OCI-LY7 (cell line): ENCODE measurements around the gene ZNF3. TPM values are rescaled to one million over a fixed set of nuclear protein-coding genes. Genes with fewer than 3 reads are reported as not detected.

ENCODE experiments used
- BruUV-seq: library from RNA; stranded (reverse); fragments of 400-500 nt; replicated peaks from 2 replicates; lab custom pipeline; 2021; lab: Mats Ljungman, UMichigan
- CTCF ChIA-PET: fragments of 300-600 bp; sonication (Branson Sonifier 250); formaldehyde crosslinking; loops from one replicate; lab custom pipeline; 2022; ENCODE audit warnings: antibody characterized with exemption; ENCODE audit not compliant: unreplicated experiment; lab: Charles Lee
- POLR2A ChIA-PET: fragments of 300-600 bp; sonication (Branson Sonifier 250); formaldehyde crosslinking; loops from one replicate; lab custom pipeline; 2022; ENCODE audit warnings: antibody characterized with exemption; lab: Charles Lee
- DNase-seq: peaks from one replicate; pipeline ENCODE4 v3.0.0-alpha.2; 2015; ENCODE audit warnings: low spot score
- H2AFZ ChIP-seq: fragments of 200-600 bp; sonication (generic), shearing (Covaris generic); 2 replicates; pipeline ENCODE4 v1.6.1; 2014; ENCODE audit warnings: mild to moderate bottlenecking, antibody characterized with exemption, low read length, moderate library complexity
- H3K27ac ChIP-seq: fragments of 200-600 bp; sonication (generic); 2 replicates; pipeline ENCODE4 v1.5.1; 2014; ENCODE audit warnings: mixed run types, low read depth, mild to moderate bottlenecking, moderate library complexity, low read length, inconsistent platforms; ENCODE audit not compliant: poor library complexity, severe bottlenecking
- H3K36me3 ChIP-seq: fragments of 200-600 bp; sonication (generic); 2 replicates; pipeline ENCODE4 v1.6.1; 2014; ENCODE audit warnings: mild to moderate bottlenecking, antibody characterized with exemption, low read length, moderate library complexity, mixed read lengths; ENCODE audit not compliant: insufficient read depth
- H3K4me1 ChIP-seq: fragments of 200-600 bp; sonication (generic); 2 replicates; pipeline ENCODE4 v1.5.1; 2014; ENCODE audit warnings: mild to moderate bottlenecking, low read length; ENCODE audit not compliant: insufficient read depth, poor library complexity, severe bottlenecking
- H3K4me2 ChIP-seq: fragments of 200-600 bp; sonication (generic); 2 replicates; pipeline ENCODE4 v1.6.1; 2014; ENCODE audit warnings: mild to moderate bottlenecking, low read length
- H3K4me3 ChIP-seq: fragments of 200-600 bp; sonication (generic); 2 replicates; pipeline ENCODE4 v1.5.1; 2014; ENCODE audit warnings: mild to moderate bottlenecking, low read depth, low read length; ENCODE audit not compliant: poor library complexity, severe bottlenecking
- H3K79me2 ChIP-seq: fragments of 200-600 bp; sonication (generic); 2 replicates; pipeline ENCODE4 v1.6.1; 2016; ENCODE audit warnings: low read depth, mild to moderate bottlenecking, low read length, moderate library complexity, mixed read lengths; ENCODE audit not compliant: insufficient read depth
- H3K9me2 ChIP-seq: fragments of 200-600 bp; sonication (generic); 2 replicates; pipeline ENCODE4 v1.6.1; 2016; ENCODE audit warnings: mild to moderate bottlenecking, low read length, mixed read lengths; ENCODE audit not compliant: insufficient read depth
- H3K9me3 ChIP-seq: fragments of 200-600 bp; sonication (generic); 2 replicates; pipeline ENCODE4 v1.6.1; 2014; ENCODE audit warnings: mild to moderate bottlenecking, mixed run types, low read length, mixed read lengths
- H4K20me1 ChIP-seq: fragments of 200-600 bp; sonication (generic); 2 replicates; pipeline ENCODE4 v1.6.1; 2014; ENCODE audit warnings: mild to moderate bottlenecking, antibody characterized with exemption, low read length, moderate library complexity, mixed read lengths; ENCODE audit not compliant: insufficient read depth
- EZH2phosphoT487 ChIP-seq: fragments of 200-600 bp; sonication (generic); IDR thresholded peaks from 2 replicates; pipeline ENCODE4 v1.6.1; 2018; ENCODE audit warnings: low read depth, borderline replicate concordance, mild to moderate bottlenecking, mixed run types, antibody characterized with exemption, low read length, moderate library complexity, mixed read lengths
- intact Hi-C: fragments of 100-400 bp; cut with micrococcal nuclease; formaldehyde crosslinking; loops from one replicate; pipeline ENCODE4 v1.10.0; 2022; ENCODE audit not compliant: unreplicated experiment
- total RNA-seq, 2 experiments: library from RNA; depleted of rRNA in 1 of 2; stranded (reverse); fragments of >200 nt in 1 of 2; shearing (Covaris generic) in 1 of 2; gene quantifications; 2 replicates each; pipeline ENCODE4 v1.2.3, GENCODE V29; 2014 to 2022
- TF ChIP-seq, protein P1 (sequence below): fragments of 200-600 bp; sonication (generic); conservative IDR thresholded peaks from 2 replicates; pipeline ENCODE4 v1.5.1; 2014; ENCODE audit warnings: mild to moderate bottlenecking, antibody characterized with exemption, low read length, moderate library complexity, mixed read lengths

Gene ZNF3
- total RNA-seq, 2 experiments from 2014 or later = 19.8 to 23.7 TPM

DNA sequence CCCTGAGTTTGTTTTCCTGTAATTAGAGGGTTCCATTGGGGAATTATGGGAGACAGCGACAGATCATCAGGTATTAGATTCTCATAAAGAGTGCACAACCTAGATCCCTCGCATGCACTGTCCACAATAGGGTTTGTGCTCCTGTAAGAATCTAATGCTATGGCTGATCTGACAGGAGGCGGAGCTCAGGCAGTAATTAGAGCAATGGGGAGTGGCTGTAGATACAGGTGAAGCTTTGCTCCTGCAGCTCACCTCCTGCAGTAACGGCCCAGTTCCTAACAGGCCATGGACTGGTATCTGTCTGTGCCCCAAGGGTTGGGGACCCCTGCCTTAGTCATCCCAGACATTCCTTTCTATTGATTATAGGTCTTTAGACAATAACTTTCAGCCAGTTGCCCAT lies 32.8 kb downstream of the ZNF3 start:
- H3K27ac ChIP-seq = no peak overlapping the region
- H3K79me2 ChIP-seq = no peaks in the 10 kb centered on the region; the same call in 1 of the 2 replicates
- intact Hi-C loops = loop anchor here (1.0 to 2.0 kb wide), 2 partner anchors 33 to 34 kb away; partner anchors contain the start of genes ZKSCAN1 and ZNF3
- H3K9me3 ChIP-seq = no peaks in the 10 kb centered on the region
- no peaks in the 10 kb centered on the region for H3K9me2 ChIP-seq
- TF ChIP-seq, protein P1, sequence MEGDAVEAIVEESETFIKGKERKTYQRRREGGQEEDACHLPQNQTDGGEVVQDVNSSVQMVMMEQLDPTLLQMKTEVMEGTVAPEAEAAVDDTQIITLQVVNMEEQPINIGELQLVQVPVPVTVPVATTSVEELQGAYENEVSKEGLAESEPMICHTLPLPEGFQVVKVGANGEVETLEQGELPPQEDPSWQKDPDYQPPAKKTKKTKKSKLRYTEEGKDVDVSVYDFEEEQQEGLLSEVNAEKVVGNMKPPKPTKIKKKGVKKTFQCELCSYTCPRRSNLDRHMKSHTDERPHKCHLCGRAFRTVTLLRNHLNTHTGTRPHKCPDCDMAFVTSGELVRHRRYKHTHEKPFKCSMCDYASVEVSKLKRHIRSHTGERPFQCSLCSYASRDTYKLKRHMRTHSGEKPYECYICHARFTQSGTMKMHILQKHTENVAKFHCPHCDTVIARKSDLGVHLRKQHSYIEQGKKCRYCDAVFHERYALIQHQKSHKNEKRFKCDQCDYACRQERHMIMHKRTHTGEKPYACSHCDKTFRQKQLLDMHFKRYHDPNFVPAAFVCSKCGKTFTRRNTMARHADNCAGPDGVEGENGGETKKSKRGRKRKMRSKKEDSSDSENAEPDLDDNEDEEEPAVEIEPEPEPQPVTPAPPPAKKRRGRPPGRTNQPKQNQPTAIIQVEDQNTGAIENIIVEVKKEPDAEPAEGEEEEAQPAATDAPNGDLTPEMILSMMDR = no peak
- TF ChIP-seq EZH2phosphoT487 = no peak
- H2AFZ ChIP-seq = peak overlapping the region; percentile 96; the same call in 1 of the 2 replicates
- DNase-seq = no peak
- H3K4me1 ChIP-seq = peaks cover 15% of the 10 kb centered on the region
- BruUV-seq = no TSS peak
- peak overlapping the region; percentile 96; the same call in 1 of the 2 replicates for H3K4me2 ChIP-seq
- H3K36me3 ChIP-seq = no peaks in the 10 kb centered on the region
- ChIA-PET POLR2A (no interaction called here), CTCF (no interaction called here)
- no peaks in the 10 kb centered on the region for H4K20me1 ChIP-seq
- H3K4me3 ChIP-seq = no peak overlapping the region

DNA sequence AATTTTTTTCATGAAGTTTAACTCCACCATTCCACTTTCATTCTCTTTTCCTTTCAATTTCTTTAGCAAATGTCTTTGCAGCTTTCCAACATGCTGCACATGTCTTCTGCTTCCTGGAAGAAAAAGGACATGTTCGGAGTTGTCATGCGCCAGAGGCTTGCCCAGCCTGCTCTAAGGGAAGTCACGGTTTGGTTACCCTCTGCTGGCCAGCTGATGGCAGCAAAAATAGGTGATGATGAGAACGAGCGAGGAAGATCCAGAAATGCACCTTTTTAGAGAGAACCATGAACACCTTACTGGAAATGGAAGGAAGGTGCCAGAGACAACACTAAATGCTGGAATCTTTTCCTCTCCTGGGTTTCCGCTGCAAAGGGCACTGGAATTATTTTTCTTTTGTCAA lies 36.8 kb downstream of the ZNF3 start:
- CTCF ChIA-PET = no interaction called here
- POLR2A ChIA-PET = no interaction called here
- H3K4me1 ChIP-seq = peaks cover 27% of the 10 kb centered on the region
- no peak overlapping the region for H3K27ac ChIP-seq
- peak overlapping the region; percentile 30; the same call in 1 of the 2 replicates for H3K4me2 ChIP-seq
- H2AFZ ChIP-seq = peak overlapping the region; percentile 44; the same call in 1 of the 2 replicates
- no peak for TF ChIP-seq EZH2phosphoT487
- TF ChIP-seq, protein P1 = peak; percentile 51
- no TSS peak for BruUV-seq
- no peaks in the 10 kb centered on the region for H3K9me2 ChIP-seq
- H3K9me3 ChIP-seq = no peaks in the 10 kb centered on the region
- H3K4me3 ChIP-seq = no peak overlapping the region
- no peaks in the 10 kb centered on the region for H3K36me3 ChIP-seq
- peak; percentile 62 for DNase-seq
- H3K79me2 ChIP-seq = no peaks in the 10 kb centered on the region
- intact Hi-C loops = no loop called here
- H4K20me1 ChIP-seq = no peaks in the 10 kb centered on the region

DNA sequence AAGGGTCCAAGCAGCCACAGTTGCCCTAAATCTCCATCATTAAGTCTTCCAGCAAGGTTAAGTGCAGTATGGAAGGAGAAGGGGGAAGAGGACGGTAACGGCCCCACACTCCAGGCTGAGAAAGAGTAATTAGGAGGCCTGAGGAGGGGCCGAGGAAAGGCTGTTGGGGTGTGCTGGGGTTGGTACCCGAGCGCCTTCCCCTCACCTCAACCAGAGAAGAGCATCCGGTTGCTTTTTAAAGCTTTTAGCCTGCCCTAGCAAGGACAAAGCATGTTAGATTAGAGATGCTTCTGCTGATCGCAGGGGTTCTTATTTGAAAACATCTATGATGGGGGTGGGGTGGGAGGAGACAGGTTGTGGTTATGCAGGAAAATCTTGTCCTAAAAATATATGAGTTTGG lies 40.9 kb downstream of the ZNF3 start:
- Histone ChIP-seq H3K36me3 (peaks cover 16% of the 10 kb centered on the region), H4K20me1 (no peaks in the 10 kb centered on the region), H2AFZ (no peak overlapping the region), H3K9me3 (no peaks in the 10 kb centered on the region), H3K4me1 (peaks cover 23% of the 10 kb centered on the region), H3K27ac (peak overlapping the region; percentile 14), H3K4me2 (peak overlapping the region; percentile 53), H3K79me2 (no peaks in the 10 kb centered on the region), H3K4me3 (no peak overlapping the region), H3K9me2 (no peaks in the 10 kb centered on the region)
- intact Hi-C loops = no loop called here
- TF ChIP-seq EZH2phosphoT487 = no peak
- DNase-seq = peak; percentile 38
- no TSS peak for BruUV-seq
- CTCF ChIA-PET = no interaction called here
- POLR2A ChIA-PET = interaction anchor here (0.8 kb wide), 1 partner anchor 43 kb away, joined by 4 read pairs; no protein-coding TSS in a partner anchor
